Osteocyte (in vitro differentiated cells): ENCODE results near the gene UPK1B. TPM values are rescaled to one million over a fixed set of nuclear protein-coding genes. Genes with fewer than 3 reads are reported as not detected.

Source experiments
- DNase-seq: peaks from one replicate; pipeline ENCODE4 v3.0.0; 2021; ENCODE audit warnings: mixed read lengths; ENCODE audit not compliant: unreplicated experiment; ENCODE audit errors: extremely low spot score
- H3K27ac Mint-ChIP-seq: one replicate; pipeline ENCODE4 v1.8.0; 2021; ENCODE audit warnings: mild to moderate bottlenecking, mixed read lengths; ENCODE audit not compliant: unreplicated experiment
- H3K27me3 Mint-ChIP-seq: one replicate; pipeline ENCODE4 v1.8.0; 2021; ENCODE audit warnings: mixed read lengths; ENCODE audit not compliant: unreplicated experiment
- H3K36me3 Mint-ChIP-seq: one replicate; pipeline ENCODE4 v1.8.0; 2021; ENCODE audit warnings: mixed read lengths; ENCODE audit not compliant: unreplicated experiment
- H3K4me1 Mint-ChIP-seq: one replicate; pipeline ENCODE4 v1.8.0; 2021; ENCODE audit warnings: mixed read lengths; ENCODE audit not compliant: unreplicated experiment
- H3K4me3 Mint-ChIP-seq: one replicate; pipeline ENCODE4 v1.8.0; 2021; ENCODE audit warnings: mild to moderate bottlenecking, moderate library complexity, mixed read lengths; ENCODE audit not compliant: unreplicated experiment
- H3K9me3 Mint-ChIP-seq: one replicate; pipeline ENCODE4 v1.8.0; 2021; ENCODE audit warnings: mixed read lengths; ENCODE audit not compliant: unreplicated experiment
- CTCF ChIP-seq: fragments of 200-600 bp; sonication (generic); IDR thresholded peaks from 2 replicates; pipeline ENCODE4 v1.5.0; 2021; ENCODE audit warnings: antibody characterized with exemption, mild to moderate bottlenecking, moderate library complexity
- total RNA-seq: library from RNA; stranded (reverse); gene quantifications from 2 replicates; pipeline ENCODE4 v1.2.1, GENCODE V29; 2021

Gene UPK1B
- total RNA-seq, 1 donor from 2014 or later = 0.24 TPM

GRCh38 chr3:119140466-119140865 lies 32.9 kb upstream of the UPK1B start:
- no peak for DNase-seq

GRCh38 chr3:119145128-119145499 lies 28.3 kb upstream of the UPK1B start:
- Mint-ChIP-seq H3K9me3 (no peaks in the 10 kb centered on the region), H3K4me3 (no peak overlapping the region), H3K27ac (no peak overlapping the region), H3K36me3 (no peaks in the 10 kb centered on the region), H3K4me1 (peaks cover 3% of the 10 kb centered on the region), H3K27me3 (no peaks in the 10 kb centered on the region)
- TF ChIP-seq CTCF = no peak
- no peak for DNase-seq

More at GRCh38 chr3:119140466-119140865, 32.9 kb upstream of the UPK1B start:
- Mint-ChIP-seq H3K9me3 (peaks cover 7% of the 10 kb centered on the region), H3K4me1 (peaks cover under 1% of the 10 kb centered on the region), H3K27ac (no peak overlapping the region), H3K27me3 (peaks cover 29% of the 10 kb centered on the region), H3K36me3 (no peaks in the 10 kb centered on the region), H3K4me3 (no peak overlapping the region)
- TF ChIP-seq CTCF = no peak

- DNase-seq = no peak
- Mint-ChIP-seq H3K4me1 (peaks cover 3% of the 10 kb centered on the region), H3K4me3 (no peak within 1 kb of the TSS), H3K27me3 (no peaks in the 10 kb centered on the region), H3K27ac (no peak within 1 kb of the TSS), H3K9me3 (no peaks in the 10 kb centered on the region), H3K36me3 (no peaks in the 10 kb centered on the region)
- peak; percentile 81 for TF ChIP-seq CTCF
Measured at GRCh38 chr3:119145500-119146167, 27.8 kb upstream of the UPK1B start, which contains the start of gene TEX55. TSS of gene TEX55 (plus strand) at chr3:119146165. CDS start at chr3:119146190, 25 bp downstream.

GRCh38 chr3:119146578-119147375 lies 26.6 kb upstream of the UPK1B start:
- Mint-ChIP-seq H3K36me3 (no peaks in the 10 kb centered on the region), H3K9me3 (no peaks in the 10 kb centered on the region), H3K27ac (no peak overlapping the region), H3K4me3 (no peak overlapping the region), H3K27me3 (no peaks in the 10 kb centered on the region), H3K4me1 (peaks cover 3% of the 10 kb centered on the region)
- TF ChIP-seq CTCF = no peak
- no peak for DNase-seq

GRCh38 chr3:119147494-119147893 lies 25.9 kb upstream of the UPK1B start:
- H3K27ac Mint-ChIP-seq = no peak overlapping the region

More at GRCh38 chr3:119147494-119147893, 25.9 kb upstream of the UPK1B start:
- DNase-seq = no peak
- Mint-ChIP-seq H3K27me3 (no peaks in the 10 kb centered on the region), H3K9me3 (no peaks in the 10 kb centered on the region), H3K36me3 (no peaks in the 10 kb centered on the region), H3K4me1 (peaks cover 3% of the 10 kb centered on the region), H3K4me3 (no peak overlapping the region)
- no peak for TF ChIP-seq CTCF
